Sciatic nerve (tissue), 2 donors: Measurements from ENCODE around the gene TNFAIP8. TPM values are rescaled to one million over a fixed set of nuclear protein-coding genes. Genes with fewer than 3 reads are reported as not detected.
"Not testable (repeated sequence)": the region's sequence is repeated elsewhere in the genome, so short reads cannot be mapped to it uniquely, and the experiment has no call there.

ENCODE experiments used
- ATAC-seq: fragments of 200-7000 bp; cut with Tn5 transposase; one replicate; pipeline ENCODE4 v1.9.1; 2020; ENCODE audit warnings: mild to moderate bottlenecking, moderate library complexity
- DNase-seq: peaks from one replicate; pipeline ENCODE4 v3.0.0-alpha.2; 2020; ENCODE audit warnings: low spot score
- intact Hi-C: fragments of 100-400 bp; cut with DNase I; formaldehyde crosslinking; loops from one replicate; pipeline ENCODE4 v1.14.2; 2022
- total RNA-seq: library from RNA; stranded (reverse); fragmentation: NEBNext Ultra II Directional; extraction: Animal tissue kit (Norgen Biotek cat#: 25700); gene quantifications from one replicate; pipeline ENCODE4 v1.2.1, GENCODE V29; 2021
- donor health status: DM: no; HTN: no; CAD: no.
- donor health status: DM: no; HTN: no; CAD: no.

TNFAIP8 gene
- total RNA-seq, 1 donor from 2014 or later = 14.6 TPM

DNA sequence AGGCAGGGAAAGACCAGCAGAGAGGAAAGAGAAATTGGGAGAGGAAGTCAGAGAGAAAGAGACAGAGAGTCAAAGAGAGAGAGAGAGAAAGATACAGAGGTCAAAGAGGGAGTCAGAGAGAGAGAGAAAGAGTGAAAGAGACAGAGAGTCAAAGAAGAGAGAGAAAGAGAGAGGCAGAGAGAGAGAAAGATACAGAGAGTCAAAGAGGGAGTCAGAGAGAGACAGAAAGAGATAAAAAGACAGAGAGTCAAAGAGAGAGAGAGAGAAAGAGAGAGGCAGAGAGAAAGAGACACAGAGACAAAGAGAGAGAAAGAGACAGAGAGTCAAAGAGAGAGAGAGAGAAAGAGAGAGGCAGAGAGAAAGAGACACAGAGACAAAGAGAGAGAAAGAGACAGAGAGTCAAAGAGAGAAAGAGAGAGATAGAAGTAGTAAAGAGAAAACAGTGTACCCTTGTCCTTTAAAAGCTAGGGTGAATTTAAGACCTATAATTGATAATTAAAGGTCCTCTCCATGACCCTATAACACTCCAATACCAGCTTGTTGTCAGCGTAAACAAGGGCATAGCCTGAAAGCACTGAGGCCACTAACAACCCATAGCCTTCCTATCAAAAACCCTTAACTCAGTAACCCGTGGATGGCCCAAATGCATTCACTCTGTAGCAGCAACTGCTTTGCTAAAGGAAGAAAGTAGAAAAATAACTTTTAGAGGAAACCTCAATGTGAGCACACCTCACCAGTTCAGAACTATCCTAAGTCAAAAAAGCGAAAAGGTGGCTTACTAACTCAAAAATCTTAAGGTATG is 82.2 kb downstream of the TNFAIP8 start:
- ATAC-seq, intact Hi-C loops, DNase-seq: not testable (repeated sequence)

DNA sequence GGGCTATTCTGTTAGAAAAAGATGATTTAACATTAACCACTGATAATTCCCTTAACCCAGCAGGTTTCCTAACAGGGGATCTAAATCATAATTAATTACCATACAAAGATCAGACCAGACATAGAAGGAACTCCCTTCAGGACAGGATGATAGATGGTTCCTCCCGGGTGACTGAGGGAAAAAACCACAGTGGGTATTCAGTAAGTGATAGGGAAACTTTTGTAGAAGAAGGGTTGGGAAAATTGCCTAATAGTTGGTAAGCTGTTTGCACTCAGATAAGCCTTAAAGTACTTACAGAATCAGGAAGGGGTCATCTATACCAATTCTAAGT is 82.7 kb downstream of the TNFAIP8 start:
- DNase-seq, intact Hi-C loops, ATAC-seq: not testable (repeated sequence)

DNA sequence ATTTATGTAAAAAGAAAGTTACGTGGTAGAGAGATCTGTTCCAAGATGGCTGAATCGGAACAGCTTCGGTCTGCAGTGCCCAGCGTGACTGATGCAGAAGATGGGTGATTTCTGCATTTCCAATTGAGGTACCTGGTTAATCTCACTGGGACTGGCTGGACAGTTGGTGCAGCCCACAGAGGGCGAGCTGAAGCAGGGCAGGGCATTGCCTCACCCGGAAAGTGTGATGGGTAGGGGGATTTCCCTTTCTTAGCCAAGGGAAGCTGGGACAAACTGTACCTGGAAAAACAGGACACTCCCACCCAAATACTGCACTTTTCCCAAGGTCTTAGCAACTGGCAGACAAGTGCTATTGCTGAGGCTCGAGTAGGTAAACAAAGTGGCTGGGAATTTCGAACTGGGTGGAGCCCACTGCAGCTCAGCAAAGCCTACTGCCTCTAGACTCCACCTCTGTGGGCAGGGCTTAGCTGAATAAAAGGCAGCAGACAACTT is 83.4 kb downstream of the TNFAIP8 start:
- no peak for ATAC-seq
- DNase-seq = no peak

DNA sequence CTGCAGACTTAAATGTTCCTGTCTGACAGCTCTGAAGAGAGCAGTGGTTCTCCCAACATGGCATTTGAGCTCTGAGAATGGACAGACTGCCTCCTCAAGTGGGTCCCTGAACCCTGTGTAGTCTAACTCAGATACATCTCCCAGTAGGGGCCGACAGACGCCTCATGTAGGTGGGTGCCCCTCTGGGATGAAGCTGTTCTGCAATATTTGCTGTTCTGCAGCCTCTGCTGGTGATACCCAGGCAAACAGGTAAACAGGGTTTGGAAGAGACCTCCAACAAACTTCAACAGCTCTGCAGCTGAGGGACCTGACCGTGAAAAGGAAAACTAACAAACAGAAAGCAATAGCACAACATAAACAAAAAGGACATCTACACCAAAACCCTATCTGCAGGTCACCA is 83.8 kb downstream of the TNFAIP8 start:
- not testable (repeated sequence) for ATAC-seq

More for the DNA sequence above, 83.4 kb downstream of the TNFAIP8 start:
- intact Hi-C loops = no loop called here

DNA sequence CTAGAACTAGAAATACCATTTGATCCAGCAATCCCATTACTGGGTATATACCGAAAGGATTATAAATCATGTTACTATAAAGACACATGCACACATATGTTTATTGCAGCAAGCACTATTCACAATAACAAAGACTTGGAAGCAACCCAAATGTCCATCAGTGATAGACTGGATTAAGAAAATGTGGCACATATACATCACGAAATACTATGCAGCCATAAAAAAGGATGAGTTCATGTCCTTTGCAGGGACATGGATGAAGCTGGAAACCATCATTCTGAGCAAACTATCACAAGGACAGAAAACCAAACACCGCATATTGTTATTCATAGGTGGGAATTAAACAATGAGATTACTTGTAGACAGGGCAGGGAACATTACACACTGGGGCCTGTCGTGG is 88.8 kb downstream of the TNFAIP8 start:
- ATAC-seq, intact Hi-C loops: not testable (repeated sequence)

More for the DNA sequence above, 83.8 kb downstream of the TNFAIP8 start:
- intact Hi-C loops, DNase-seq: not testable (repeated sequence)

DNA sequence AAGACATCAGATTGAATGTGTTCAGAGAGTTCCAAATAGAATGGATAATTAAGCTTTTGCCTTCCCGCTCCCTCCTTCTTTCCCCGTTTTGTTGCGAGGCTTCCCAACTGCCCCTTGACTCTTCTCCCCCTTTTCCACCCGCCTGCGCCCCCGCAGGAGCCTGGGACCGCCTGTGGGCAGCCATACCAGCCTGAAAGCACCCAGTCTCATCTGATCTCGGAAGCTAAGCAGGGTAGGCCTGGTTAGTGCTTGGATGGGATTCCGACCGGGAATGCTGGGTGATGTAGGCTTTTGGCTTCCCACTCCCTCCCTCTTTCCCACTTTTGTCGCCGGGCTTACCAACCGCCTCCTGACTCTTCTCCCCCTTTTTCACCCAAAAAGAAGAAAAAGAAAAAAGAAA is 89.7 kb downstream of the TNFAIP8 start:
- intact Hi-C loops = no loop called here
- DNase-seq (no peak), ATAC-seq (no peak)

More for the DNA sequence above, 88.8 kb downstream of the TNFAIP8 start:
- DNase-seq = not testable (repeated sequence)

Other genes with a start within 250 kb of the TNFAIP8 start
- gene HSD17B4, start 96.5 kb downstream of the TNFAIP8 start, total RNA-seq = 182 TPM